ENCODE data around the gene MCF2L2.

Gene MCF2L2

DNA sequence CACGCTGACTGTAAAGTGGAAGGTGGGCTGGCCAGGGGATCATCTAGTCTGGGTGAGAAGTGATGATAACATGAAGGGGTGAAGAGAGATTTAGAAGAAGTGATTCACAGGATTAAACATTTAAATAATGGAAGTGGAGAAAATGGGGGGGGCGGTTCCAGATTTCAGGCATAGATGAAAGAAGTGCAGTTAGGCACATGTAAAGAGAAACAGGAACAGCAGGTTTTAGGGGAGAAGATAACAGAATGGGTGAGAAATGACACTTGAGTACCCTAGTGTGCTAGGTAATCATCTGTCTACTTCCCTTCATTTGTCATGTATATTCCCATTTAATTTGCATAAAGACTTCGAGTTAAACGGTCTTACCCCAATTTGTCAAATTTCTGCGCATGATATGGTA lies 160.1 kb downstream of the MCF2L2 start (continued):
- TF ChIP-seq SNAI2 (CRISPR knock-in tag; IDR thresholded peaks at IDR 0.05) (no peak), CSDC2 (CRISPR knock-in tag; IDR thresholded peaks at IDR 0.05) (no peak), ESRRG (CRISPR knock-in tag; IDR thresholded peaks at IDR 0.05) (no peak), ZC3H10 (CRISPR knock-in tag; IDR thresholded peaks at IDR 0.05) (no peak), ISL1 (CRISPR knock-in tag; IDR thresholded peaks at IDR 0.05) (no peak), ZFP30 (CRISPR knock-in tag; IDR thresholded peaks at IDR 0.05) (no peak)
- TF ChIP-seq, protein P1, sequence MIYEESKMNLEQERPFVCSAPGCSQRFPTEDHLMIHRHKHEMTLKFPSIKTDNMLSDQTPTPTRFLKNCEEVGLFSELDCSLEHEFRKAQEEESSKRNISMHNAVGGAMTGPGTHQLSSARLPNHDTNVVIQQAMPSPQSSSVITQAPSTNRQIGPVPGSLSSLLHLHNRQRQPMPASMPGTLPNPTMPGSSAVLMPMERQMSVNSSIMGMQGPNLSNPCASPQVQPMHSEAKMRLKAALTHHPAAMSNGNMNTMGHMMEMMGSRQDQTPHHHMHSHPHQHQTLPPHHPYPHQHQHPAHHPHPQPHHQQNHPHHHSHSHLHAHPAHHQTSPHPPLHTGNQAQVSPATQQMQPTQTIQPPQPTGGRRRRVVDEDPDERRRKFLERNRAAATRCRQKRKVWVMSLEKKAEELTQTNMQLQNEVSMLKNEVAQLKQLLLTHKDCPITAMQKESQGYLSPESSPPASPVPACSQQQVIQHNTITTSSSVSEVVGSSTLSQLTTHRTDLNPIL (CRISPR knock-in tag; IDR thresholded peaks at IDR 0.05; ENCODE audit: low read depth): no peak

DNA sequence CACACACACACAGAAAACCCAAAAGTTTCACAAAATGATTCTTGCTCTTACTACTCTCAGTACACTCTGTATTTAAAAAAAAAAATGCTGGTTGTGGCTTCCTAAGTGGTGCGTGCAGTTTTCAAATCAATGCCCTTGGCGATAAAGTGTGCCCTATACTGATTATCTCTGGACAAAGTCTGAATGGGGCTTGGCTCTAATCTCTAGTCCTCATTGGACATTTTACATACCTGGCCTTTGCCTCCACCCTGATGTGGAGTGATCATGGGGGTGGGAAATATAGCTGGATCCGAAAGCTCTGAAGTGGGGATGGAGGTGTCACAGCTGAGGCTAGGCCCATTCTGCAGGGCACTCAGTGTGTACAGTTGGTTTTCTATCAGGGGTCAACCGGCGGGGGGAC lies 161.3 kb downstream of the MCF2L2 start:
- TF ChIP-seq, protein P1 (CRISPR knock-in tag; IDR thresholded peaks at IDR 0.05; ENCODE audit: low read depth): no peak
- TF ChIP-seq ZFP30 (CRISPR knock-in tag; IDR thresholded peaks at IDR 0.05) (no peak), ZC3H10 (CRISPR knock-in tag; IDR thresholded peaks at IDR 0.05) (no peak), SNAI2 (CRISPR knock-in tag; IDR thresholded peaks at IDR 0.05) (no peak), BACH2 (CRISPR knock-in tag; IDR thresholded peaks at IDR 0.05; ENCODE audit: borderline replicate concordance) (no peak), TCF4 (CRISPR knock-in tag; IDR thresholded peaks at IDR 0.05; ENCODE audit: borderline replicate concordance) (no peak), ARNTL (CRISPR knock-in tag; IDR thresholded peaks at IDR 0.05; ENCODE audit: borderline replicate concordance, low read depth) (no peak), TOX (CRISPR knock-in tag; IDR thresholded peaks at IDR 0.05; ENCODE audit: borderline replicate concordance) (no peak), ZNF70 (CRISPR knock-in tag; IDR thresholded peaks at IDR 0.05) (no peak), ZNF565 (CRISPR knock-in tag; conservative IDR thresholded peaks at IDR 0.05; ENCODE audit: low read depth) (no peak), GLIS3 (CRISPR knock-in tag; IDR thresholded peaks at IDR 0.05) (no peak), ESRRG (CRISPR knock-in tag; IDR thresholded peaks at IDR 0.05) (no peak), ZFP3 (CRISPR knock-in tag; IDR thresholded peaks at IDR 0.05) (no peak), ZNF8 (CRISPR knock-in tag; IDR thresholded peaks at IDR 0.05) (no peak), CSDC2 (CRISPR knock-in tag; IDR thresholded peaks at IDR 0.05) (no peak), OSR1 (CRISPR knock-in tag; IDR thresholded peaks at IDR 0.05) (no peak)
- TF ChIP-seq, protein P2, sequence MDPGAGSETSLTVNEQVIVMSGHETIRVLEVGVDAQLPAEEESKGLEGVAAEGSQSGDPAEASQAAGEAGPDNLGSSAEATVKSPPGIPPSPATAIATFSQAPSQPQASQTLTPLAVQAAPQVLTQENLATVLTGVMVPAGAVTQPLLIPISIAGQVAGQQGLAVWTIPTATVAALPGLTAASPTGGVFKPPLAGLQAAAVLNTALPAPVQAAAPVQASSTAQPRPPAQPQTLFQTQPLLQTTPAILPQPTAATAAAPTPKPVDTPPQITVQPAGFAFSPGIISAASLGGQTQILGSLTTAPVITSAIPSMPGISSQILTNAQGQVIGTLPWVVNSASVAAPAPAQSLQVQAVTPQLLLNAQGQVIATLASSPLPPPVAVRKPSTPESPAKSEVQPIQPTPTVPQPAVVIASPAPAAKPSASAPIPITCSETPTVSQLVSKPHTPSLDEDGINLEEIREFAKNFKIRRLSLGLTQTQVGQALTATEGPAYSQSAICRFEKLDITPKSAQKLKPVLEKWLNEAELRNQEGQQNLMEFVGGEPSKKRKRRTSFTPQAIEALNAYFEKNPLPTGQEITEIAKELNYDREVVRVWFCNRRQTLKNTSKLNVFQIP (CRISPR knock-in tag; IDR thresholded peaks at IDR 0.05; ENCODE audit: borderline replicate concordance, low read depth): no peak
- TF ChIP-seq, protein P3, sequence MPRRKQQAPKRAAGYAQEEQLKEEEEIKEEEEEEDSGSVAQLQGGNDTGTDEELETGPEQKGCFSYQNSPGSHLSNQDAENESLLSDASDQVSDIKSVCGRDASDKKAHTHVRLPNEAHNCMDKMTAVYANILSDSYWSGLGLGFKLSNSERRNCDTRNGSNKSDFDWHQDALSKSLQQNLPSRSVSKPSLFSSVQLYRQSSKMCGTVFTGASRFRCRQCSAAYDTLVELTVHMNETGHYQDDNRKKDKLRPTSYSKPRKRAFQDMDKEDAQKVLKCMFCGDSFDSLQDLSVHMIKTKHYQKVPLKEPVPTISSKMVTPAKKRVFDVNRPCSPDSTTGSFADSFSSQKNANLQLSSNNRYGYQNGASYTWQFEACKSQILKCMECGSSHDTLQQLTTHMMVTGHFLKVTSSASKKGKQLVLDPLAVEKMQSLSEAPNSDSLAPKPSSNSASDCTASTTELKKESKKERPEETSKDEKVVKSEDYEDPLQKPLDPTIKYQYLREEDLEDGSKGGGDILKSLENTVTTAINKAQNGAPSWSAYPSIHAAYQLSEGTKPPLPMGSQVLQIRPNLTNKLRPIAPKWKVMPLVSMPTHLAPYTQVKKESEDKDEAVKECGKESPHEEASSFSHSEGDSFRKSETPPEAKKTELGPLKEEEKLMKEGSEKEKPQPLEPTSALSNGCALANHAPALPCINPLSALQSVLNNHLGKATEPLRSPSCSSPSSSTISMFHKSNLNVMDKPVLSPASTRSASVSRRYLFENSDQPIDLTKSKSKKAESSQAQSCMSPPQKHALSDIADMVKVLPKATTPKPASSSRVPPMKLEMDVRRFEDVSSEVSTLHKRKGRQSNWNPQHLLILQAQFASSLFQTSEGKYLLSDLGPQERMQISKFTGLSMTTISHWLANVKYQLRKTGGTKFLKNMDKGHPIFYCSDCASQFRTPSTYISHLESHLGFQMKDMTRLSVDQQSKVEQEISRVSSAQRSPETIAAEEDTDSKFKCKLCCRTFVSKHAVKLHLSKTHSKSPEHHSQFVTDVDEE (CRISPR knock-in tag; IDR thresholded peaks at IDR 0.05): no peak
- TF ChIP-seq, protein P4, sequence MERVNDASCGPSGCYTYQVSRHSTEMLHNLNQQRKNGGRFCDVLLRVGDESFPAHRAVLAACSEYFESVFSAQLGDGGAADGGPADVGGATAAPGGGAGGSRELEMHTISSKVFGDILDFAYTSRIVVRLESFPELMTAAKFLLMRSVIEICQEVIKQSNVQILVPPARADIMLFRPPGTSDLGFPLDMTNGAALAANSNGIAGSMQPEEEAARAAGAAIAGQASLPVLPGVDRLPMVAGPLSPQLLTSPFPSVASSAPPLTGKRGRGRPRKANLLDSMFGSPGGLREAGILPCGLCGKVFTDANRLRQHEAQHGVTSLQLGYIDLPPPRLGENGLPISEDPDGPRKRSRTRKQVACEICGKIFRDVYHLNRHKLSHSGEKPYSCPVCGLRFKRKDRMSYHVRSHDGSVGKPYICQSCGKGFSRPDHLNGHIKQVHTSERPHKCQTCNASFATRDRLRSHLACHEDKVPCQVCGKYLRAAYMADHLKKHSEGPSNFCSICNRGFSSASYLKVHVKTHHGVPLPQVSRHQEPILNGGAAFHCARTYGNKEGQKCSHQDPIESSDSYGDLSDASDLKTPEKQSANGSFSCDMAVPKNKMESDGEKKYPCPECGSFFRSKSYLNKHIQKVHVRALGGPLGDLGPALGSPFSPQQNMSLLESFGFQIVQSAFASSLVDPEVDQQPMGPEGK (CRISPR knock-in tag; IDR thresholded peaks at IDR 0.05; ENCODE audit: borderline replicate concordance): no peak
- TF ChIP-seq, protein P5, sequence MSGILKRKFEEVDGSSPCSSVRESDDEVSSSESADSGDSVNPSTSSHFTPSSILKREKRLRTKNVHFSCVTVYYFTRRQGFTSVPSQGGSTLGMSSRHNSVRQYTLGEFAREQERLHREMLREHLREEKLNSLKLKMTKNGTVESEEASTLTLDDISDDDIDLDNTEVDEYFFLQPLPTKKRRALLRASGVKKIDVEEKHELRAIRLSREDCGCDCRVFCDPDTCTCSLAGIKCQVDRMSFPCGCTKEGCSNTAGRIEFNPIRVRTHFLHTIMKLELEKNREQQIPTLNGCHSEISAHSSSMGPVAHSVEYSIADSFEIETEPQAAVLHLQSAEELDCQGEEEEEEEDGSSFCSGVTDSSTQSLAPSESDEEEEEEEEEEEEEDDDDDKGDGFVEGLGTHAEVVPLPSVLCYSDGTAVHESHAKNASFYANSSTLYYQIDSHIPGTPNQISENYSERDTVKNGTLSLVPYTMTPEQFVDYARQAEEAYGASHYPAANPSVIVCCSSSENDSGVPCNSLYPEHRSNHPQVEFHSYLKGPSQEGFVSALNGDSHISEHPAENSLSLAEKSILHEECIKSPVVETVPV (CRISPR knock-in tag; IDR thresholded peaks at IDR 0.05): no peak
- ATAC-seq: no peak

All from SK-N-SH treated with all-trans-retinoic acid at 6 μM for 48 hours (cell line).